ENCODE measurements around the gene GATAD2B.

- TF ChIP-seq CTCF (IDR thresholded peaks at IDR 0.05; ENCODE audit: insufficient read depth, low read length) = no peak
- TF ChIP-seq REST (IDR thresholded peaks at IDR 0.05; ENCODE audit: insufficient replicate concordance, low read depth) = no peak
These were observed 142.8 kb downstream of the GATAD2B start for GRCh38 chr1:153779781-153780541.
